ENCODE data around the gene MRPL41.
"Not testable (repeated sequence)": the region's sequence is repeated elsewhere in the genome, so short reads cannot be mapped to it uniquely, and the experiment has no call there.

DNA sequence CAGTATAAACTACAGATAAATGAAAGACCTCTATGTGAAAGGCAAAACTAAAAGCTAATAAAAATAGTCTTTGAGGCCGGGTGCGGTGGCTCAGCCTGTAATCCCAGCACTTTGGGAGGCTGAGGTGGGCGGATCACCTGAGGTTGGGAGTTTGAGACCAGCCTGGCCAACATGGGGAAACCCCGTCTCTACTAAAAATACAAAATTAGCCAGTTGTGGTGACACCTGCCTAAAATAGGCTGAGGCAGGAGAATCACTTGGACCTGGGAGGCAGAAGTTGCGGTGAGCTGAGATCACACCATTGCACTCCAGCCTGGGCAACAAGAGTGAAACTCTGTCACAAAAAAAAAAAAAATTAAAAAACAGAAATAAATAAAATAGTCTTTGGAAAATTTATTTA is 38.5 kb upstream of the MRPL41 start:
- TF ChIP-seq TBX3 (IDR thresholded peaks at IDR 0.05; ENCODE audit: borderline replicate concordance); CREB1 (IDR thresholded peaks at IDR 0.05); CREB1 (CRISPR knock-in tag; IDR thresholded peaks at IDR 0.05); FOXK2 (IDR thresholded peaks at IDR 0.05); MAZ (IDR thresholded peaks at IDR 0.05; ENCODE audit: borderline replicate concordance, low read depth, low read length); MAZ (CRISPR knock-in tag; IDR thresholded peaks at IDR 0.05; ENCODE audit: low read depth); TOE1 (CRISPR knock-in tag; IDR thresholded peaks at IDR 0.05); EP300 (IDR thresholded peaks at IDR 0.05; ENCODE audit: low read depth in 2 of 2, low read length in 2 of 2); EP300 (CRISPR knock-in tag; IDR thresholded peaks at IDR 0.05; ENCODE audit: borderline replicate concordance): not testable (repeated sequence)
- TF ChIP-seq, protein P1, sequence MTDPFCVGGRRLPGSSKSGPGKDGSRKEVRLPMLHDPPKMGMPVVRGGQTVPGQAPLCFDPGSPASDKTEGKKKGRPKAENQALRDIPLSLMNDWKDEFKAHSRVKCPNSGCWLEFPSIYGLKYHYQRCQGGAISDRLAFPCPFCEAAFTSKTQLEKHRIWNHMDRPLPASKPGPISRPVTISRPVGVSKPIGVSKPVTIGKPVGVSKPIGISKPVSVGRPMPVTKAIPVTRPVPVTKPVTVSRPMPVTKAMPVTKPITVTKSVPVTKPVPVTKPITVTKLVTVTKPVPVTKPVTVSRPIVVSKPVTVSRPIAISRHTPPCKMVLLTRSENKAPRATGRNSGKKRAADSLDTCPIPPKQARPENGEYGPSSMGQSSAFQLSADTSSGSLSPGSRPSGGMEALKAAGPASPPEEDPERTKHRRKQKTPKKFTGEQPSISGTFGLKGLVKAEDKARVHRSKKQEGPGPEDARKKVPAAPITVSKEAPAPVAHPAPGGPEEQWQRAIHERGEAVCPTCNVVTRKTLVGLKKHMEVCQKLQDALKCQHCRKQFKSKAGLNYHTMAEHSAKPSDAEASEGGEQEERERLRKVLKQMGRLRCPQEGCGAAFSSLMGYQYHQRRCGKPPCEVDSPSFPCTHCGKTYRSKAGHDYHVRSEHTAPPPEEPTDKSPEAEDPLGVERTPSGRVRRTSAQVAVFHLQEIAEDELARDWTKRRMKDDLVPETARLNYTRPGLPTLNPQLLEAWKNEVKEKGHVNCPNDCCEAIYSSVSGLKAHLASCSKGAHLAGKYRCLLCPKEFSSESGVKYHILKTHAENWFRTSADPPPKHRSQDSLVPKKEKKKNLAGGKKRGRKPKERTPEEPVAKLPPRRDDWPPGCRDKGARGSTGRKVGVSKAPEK (CRISPR knock-in tag; IDR thresholded peaks at IDR 0.05; ENCODE audit: borderline replicate concordance) = not testable (repeated sequence)
- TF ChIP-seq, protein P2, sequence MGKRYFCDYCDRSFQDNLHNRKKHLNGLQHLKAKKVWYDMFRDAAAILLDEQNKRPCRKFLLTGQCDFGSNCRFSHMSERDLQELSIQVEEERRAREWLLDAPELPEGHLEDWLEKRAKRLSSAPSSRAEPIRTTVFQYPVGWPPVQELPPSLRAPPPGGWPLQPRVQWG (CRISPR knock-in tag; IDR thresholded peaks at IDR 0.05; ENCODE audit: borderline replicate concordance, low read depth) = not testable (repeated sequence)

Data from HepG2 (cell line).